HepG2 (cell line): Measurements from ENCODE around the gene TMEM50B. TPM values are rescaled to one million over a fixed set of nuclear protein-coding genes. Genes with fewer than 3 reads are reported as not detected.

ENCODE experiments used
- ATAC-seq: fragments of 200-7000 bp; cut with Tn5 transposase; 3 replicates; pipeline ENCODE4 v1.9.1; 2020; ENCODE audit warnings: mild to moderate bottlenecking, moderate library complexity
- BruUV-seq: library from RNA; stranded (reverse); fragments of 400-500 nt; replicated peaks from 2 replicates; lab custom pipeline; 2021; lab: Mats Ljungman, UMichigan
- CTCF ChIA-PET: fragments of 300-600 bp; formaldehyde crosslinking; extraction: SDS; loops from one replicate; lab custom pipeline; 2021; ENCODE audit warnings: low total read pairs, inconsistent platforms, low intra/inter-chr PET ratio; lab: Yijun Ruan, JAX
- POLR2A ChIA-PET: fragments of 350-600 bp; sonication (Branson Sonifier 250); formaldehyde crosslinking; loops from one replicate; lab custom pipeline; 2020; ENCODE audit warnings: antibody characterized with exemption, inconsistent platforms; lab: Yijun Ruan, JAX
- DNase-seq: peaks from one replicate; pipeline ENCODE4 v3.0.0-alpha.2; 2015; ENCODE audit warnings: low spot score
- FAIRE-seq: peaks from 3 replicates; lab custom pipeline; 2011; peaks lifted over from hg19 to GRCh38; lab: Jason Lieb, UNC
- H2AFZ ChIP-seq: one replicate; pipeline ENCODE4 v1.6.1; 2011; ENCODE audit warnings: low read length, inconsistent platforms
- H3K27ac ChIP-seq: fragments of 300-600 bp; 3 replicates; pipeline ENCODE4 v1.8.0; 2011; ENCODE audit warnings: mixed run types, mild to moderate bottlenecking, mixed read lengths, low read length, inconsistent platforms; ENCODE audit not compliant: insufficient read depth; ENCODE audit errors: extremely low read length
- H3K27me3 ChIP-seq, 2 experiments: fragments of 200-600 bp in 1 of 2; 2 replicates in 1 of 2; 3 replicates in 1 of 2; pipeline versions ENCODE4 v1.6.0 to v1.8.0; 2011; ENCODE audit warnings: low read length in 2 of 2, mild to moderate bottlenecking in 2 of 2, moderate library complexity in 2 of 2, inconsistent platforms in 1 of 2; ENCODE audit not compliant: insufficient read depth in 2 of 2, control insufficient read depth in 1 of 2
- H3K36me3 ChIP-seq, 2 experiments: fragments of 200-600 bp in 1 of 2; replicated peaks in 1 of 2; 2 replicates in 1 of 2; 3 replicates in 1 of 2; pipeline versions ENCODE4 v1.5.1 to v1.8.0; 2011; ENCODE audit warnings: low read length in 2 of 2, inconsistent platforms in 1 of 2; ENCODE audit not compliant: insufficient read depth in 2 of 2, control insufficient read depth in 1 of 2
- H3K4me1 ChIP-seq: 2 replicates; pipeline ENCODE4 v1.5.1; 2012; ENCODE audit warnings: low read length, inconsistent platforms; ENCODE audit not compliant: insufficient read depth
- H3K4me2 ChIP-seq: 2 replicates; pipeline ENCODE4 v1.6.0; 2011; ENCODE audit warnings: low read depth, low read length, inconsistent platforms
- H3K4me3 ChIP-seq, 3 experiments: fragments of 200-600 bp in 1 of 3; sonication (generic), shearing (Covaris generic) in 1 of 3; replicated peaks in 1 of 3; 2 replicates each; pipeline ENCODE4 v1.5.1; 2011 to 2016; ENCODE audit warnings: low read length in 3 of 3, inconsistent platforms in 2 of 3, low read depth in 2 of 3, mild to moderate bottlenecking in 2 of 3, control low read depth in 1 of 3, mixed read lengths in 1 of 3; ENCODE audit not compliant: insufficient read depth in 1 of 3
- H3K79me2 ChIP-seq: one replicate; pipeline ENCODE4 v1.6.1; 2011; ENCODE audit warnings: low read length, inconsistent platforms; ENCODE audit not compliant: insufficient read depth
- H3K9ac ChIP-seq: 2 replicates; pipeline ENCODE4 v1.6.0; 2011; ENCODE audit warnings: mild to moderate bottlenecking, low read depth, low read length, inconsistent platforms; ENCODE audit not compliant: insufficient read depth
- H3K9me3 ChIP-seq: 2 replicates; pipeline ENCODE4 v1.5.1; 2012; ENCODE audit warnings: mild to moderate bottlenecking, low read length
- H4K20me1 ChIP-seq: 2 replicates; pipeline ENCODE4 v1.6.0; 2011; ENCODE audit warnings: inconsistent platforms, mild to moderate bottlenecking, low read length, moderate library complexity; ENCODE audit not compliant: insufficient read depth
- MED8 ChIP-seq: sonication (generic); formaldehyde crosslinking; IDR thresholded peaks from 2 replicates; pipeline ENCODE4 v1.8.1; 2023; ENCODE audit warnings: mild to moderate bottlenecking, missing genetic modification reagents; ENCODE audit not compliant: insufficient replicate concordance
- MEIS2 ChIP-seq: sonication (generic); formaldehyde crosslinking; IDR thresholded peaks from 2 replicates; pipeline ENCODE4 v1.9.0; 2021; ENCODE audit warnings: mild to moderate bottlenecking, missing genetic modification reagents
- MXD4 ChIP-seq: IDR thresholded peaks from 2 replicates; pipeline ENCODE4 v1.6.1; 2016; ENCODE audit warnings: mild to moderate bottlenecking, missing biosample characterization, missing genetic modification reagents
- PRPF4 ChIP-seq: fragments of 200-400 bp; formaldehyde crosslinking; IDR thresholded peaks from 2 replicates; pipeline ENCODE4 v1.6.1; 2016; ENCODE audit warnings: low read length, low read depth; ENCODE audit not compliant: poor library complexity, severe bottlenecking
- RBM22 ChIP-seq: fragments of 200-400 bp; formaldehyde crosslinking; optimal IDR thresholded peaks from 2 replicates; pipeline ENCODE3; 2017; ENCODE audit warnings: mild to moderate bottlenecking, low read length, moderate library complexity
- ZNF580 ChIP-seq: IDR thresholded peaks from 2 replicates; pipeline ENCODE4 v1.6.1; 2016; ENCODE audit warnings: low read depth, borderline replicate concordance
- ZNF724P ChIP-seq: sonication (generic); formaldehyde crosslinking; IDR thresholded peaks from 2 replicates; pipeline ENCODE4 v1.8.0; 2022; ENCODE audit warnings: missing genetic modification reagents, borderline replicate concordance
- ZNF883 ChIP-seq: sonication (generic); formaldehyde crosslinking; IDR thresholded peaks from 2 replicates; pipeline ENCODE4 v1.5.1; 2020; ENCODE audit warnings: mild to moderate bottlenecking, missing genetic modification reagents; ENCODE audit errors: not compliant biosample characterization
- WGBS: methylation state at CpG from one replicate; pipeline ENCODE4 v1.1.6; 2017; ENCODE audit warnings: low lambda C conversion rate; 5-methylcytosine and 5-hydroxymethylcytosine counted together
- in situ Hi-C: cut with HindIII; loops from 2 replicates; pipeline ENCODE4 v1.10.0; 2017; ENCODE audit warnings: low pct_unique_long_range_greater_than_20kb; ENCODE audit not compliant: extremely low pct_ligation_motif_present
- intact Hi-C: fragments of 100-400 bp; cut with micrococcal nuclease; formaldehyde crosslinking; loops from one replicate; pipeline ENCODE4 v1.10.0; 2022; ENCODE audit not compliant: unreplicated experiment
- polyA plus RNA-seq, 8 experiments: library from polyadenylated mRNA; depleted of rRNA in 3 of 8; stranded (reverse) in 7 of 8; unstranded in 1 of 8; fragments of >200 nt; fragmentation: Illumina TruSeq in 4 of 8; extraction: Trizol in 4 of 8; gene quantifications; 2 replicates each; pipeline versions ENCODE4 v1.2.1 to v1.2.3, GENCODE V29; 2011 to 2016; ENCODE audit warnings: low read depth in 4 of 8, missing spikeins in 1 of 8, mixed read lengths in 1 of 8; ENCODE audit not compliant: insufficient read depth in 1 of 8
- total RNA-seq, 5 experiments: library from RNA; depleted of rRNA; stranded (reverse); fragments of >200 nt; fragmentation: Illumina TruSeq; extraction: Trizol; gene quantifications; 2 replicates each; pipeline ENCODE4 v1.2.3, GENCODE V29; 2016; ENCODE audit warnings: low read depth in 1 of 5

TMEM50B gene
- total and polyA plus RNA-seq, 2 of the 13 experiments (the other 11 are each of a cell fraction or from before 2014, with no cell fraction given) = 29.9 to 46.3 TPM

DNA sequence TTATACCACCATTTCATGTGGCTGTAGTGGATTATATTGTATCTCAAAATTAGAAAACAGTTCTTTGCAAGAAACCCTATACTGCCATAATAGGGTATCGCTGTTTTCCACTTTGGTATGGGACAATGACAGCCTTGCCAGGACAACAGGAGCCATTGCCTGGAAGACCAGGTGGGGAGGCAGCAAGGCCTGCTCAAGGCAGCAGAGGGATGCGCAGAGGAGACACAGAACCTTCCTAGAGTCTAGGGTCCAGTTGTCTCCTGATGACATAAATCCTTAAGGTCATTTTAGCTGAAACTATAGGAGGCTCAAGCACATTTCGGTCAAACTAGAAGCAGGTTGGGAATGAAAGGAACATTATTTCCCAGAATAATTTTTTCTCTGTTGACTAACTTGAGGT, 48.9 kb downstream of the TMEM50B start:
- no peak for FAIRE-seq
- Histone ChIP-seq H3K9ac (no peak overlapping the region), H3K4me1 (0 out of 2 replicates have a peak, but pooled peaks cover under 1% of the 10 kb centered on the region), H3K27me3 (no peaks in the 10 kb centered on the region), H3K27ac (no peak overlapping the region), H3K9me3 (no peaks in the 10 kb centered on the region), H4K20me1 (no peaks in the 10 kb centered on the region), H3K79me2 (no peaks in the 10 kb centered on the region), H2AFZ (no peak overlapping the region), H3K4me3 (no peak overlapping the region), H3K36me3 (peaks cover 30 to 70% of the 10 kb centered on the region in 2 experiments), H3K4me2 (no peak overlapping the region)
- POLR2A ChIA-PET = no interaction called here
- in situ Hi-C loops (no loop called here), intact Hi-C loops (no loop called here)
- no peak for DNase-seq
- WGBS = 100% methylated on average over 3 of the region's 3 CpGs
- no peak for TF ChIP-seq ZNF883
- TF ChIP-seq MEIS2 (CRISPR knock-in tag) = no peak
- TF ChIP-seq RBM22 = peak; percentile 21
- TF ChIP-seq MXD4 = no peak
- BruUV-seq = no TSS peak
- CTCF ChIA-PET = no interaction called here
- no peak for ATAC-seq

- no peak overlapping the region for H2AFZ ChIP-seq
- in situ Hi-C loops = no loop called here
- H3K27ac ChIP-seq = no peak overlapping the region
- H3K9me3 ChIP-seq = no peaks in the 10 kb centered on the region
- H3K4me3 ChIP-seq = no peak overlapping the region
- BruUV-seq = no TSS peak
- FAIRE-seq (no peak), DNase-seq (no peak), ATAC-seq (peak; percentile 21; the same call in 1 of the 3 replicates)
- H3K27me3 ChIP-seq = no peaks in the 10 kb centered on the region
- CTCF ChIA-PET = no interaction called here
- H3K4me2 ChIP-seq = no peak overlapping the region
- peaks cover 29 to 72% of the 10 kb centered on the region in 2 experiments for H3K36me3 ChIP-seq
- H3K9ac ChIP-seq = no peak overlapping the region
- POLR2A ChIA-PET = interaction anchor here (2.1 to 2.7 kb wide), 2 partner anchors 15 to 23 kb away, joined by 5 to 9 read pairs; no protein-coding TSS in a partner anchor
- 98% methylated on average over 8 of the region's 8 CpGs for WGBS
- TF ChIP-seq PRPF4 (no peak), ZNF724P (CRISPR knock-in tag) (no peak), MED8 (CRISPR knock-in tag) (no peak), ZNF580 (CRISPR knock-in tag) (no peak)
- peaks cover 10% of the 10 kb centered on the region for H3K4me1 ChIP-seq
- intact Hi-C loops = no loop called here
- no peaks in the 10 kb centered on the region for H4K20me1 ChIP-seq
- H3K79me2 ChIP-seq = no peaks in the 10 kb centered on the region
Measured at GRCh38 chr21:33428669-33429068, 51.1 kb downstream of the TMEM50B start.
